Thyroid gland (tissue), 4 donors: Measurements from ENCODE around the gene DIS3L2. TPM values are rescaled to one million over a fixed set of nuclear protein-coding genes. Genes with fewer than 3 reads are reported as not detected.
"Not testable (repeated sequence)": the region's sequence is repeated elsewhere in the genome, so short reads cannot be mapped to it uniquely, and the experiment has no call there.

Experiments
- DNase-seq, 2 donors: peaks; one replicate each; pipeline ENCODE4 v3.0.0-alpha.2; 2019
- H3K27ac ChIP-seq, 3 donors: fragments of 200-600 bp; sonication (generic); 1 replicate in 2 of 3; 2 replicates in 1 of 3; pipeline ENCODE4 v1.5.1; 2016 to 2019; ENCODE audit warnings: mild to moderate bottlenecking in 1 of 3, moderate library complexity in 1 of 3
- H3K27me3 ChIP-seq: fragments of 200-600 bp; sonication (generic); one replicate; pipeline ENCODE4 v1.5.1; 2019
- H3K36me3 ChIP-seq, 2 donors: fragments of 200-600 bp; sonication (generic); one replicate each; pipeline ENCODE4 v1.5.1; 2016 to 2019
- H3K4me1 ChIP-seq, 2 donors: fragments of 200-600 bp; sonication (generic); one replicate each; pipeline ENCODE4 v1.5.1; 2017 to 2019
- H3K4me3 ChIP-seq, 3 donors: fragments of 200-600 bp; sonication (generic); replicated peaks in 1 of 3; 1 replicate in 2 of 3; 2 replicates in 1 of 3; pipeline ENCODE4 v1.5.1; 2016; ENCODE audit warnings: mild to moderate bottlenecking in 1 of 3
- H3K9me3 ChIP-seq: fragments of 200-600 bp; sonication (generic); one replicate; pipeline ENCODE4 v1.5.1; 2017
- CTCF ChIP-seq, 6 experiments: fragments of 200-600 bp in 3 of 6; fragments of 450-650 bp in 3 of 6; sonication (generic) in 3 of 6; IDR thresholded peaks; one replicate each; pipeline ENCODE4 v1.5.1; 2016 to 2019; ENCODE audit warnings: antibody characterized with exemption in 6 of 6, mild to moderate bottlenecking in 2 of 6, inconsistent platforms in 1 of 6, moderate library complexity in 1 of 6
- POLR2A ChIP-seq, 2 donors: fragments of 450-650 bp; IDR thresholded peaks; one replicate each; pipeline ENCODE4 v1.6.1; 2017; ENCODE audit warnings: antibody characterized with exemption in 2 of 2, mild to moderate bottlenecking in 2 of 2, moderate library complexity in 1 of 2
- WGBS, 2 donors: methylation state at CpG; one replicate each; pipeline ENCODE4 v1.1.5; 2017; 5-methylcytosine and 5-hydroxymethylcytosine counted together
- intact Hi-C: fragments of 100-400 bp; cut with DNase I; formaldehyde crosslinking; loops from one replicate; pipeline ENCODE4 v1.15.1; 2023
- total RNA-seq, 4 donors: library from RNA; depleted of rRNA; stranded (reverse); fragments of >200 nt; gene quantifications; one replicate each; pipeline ENCODE4 v1.2.3, GENCODE V29; 2016

The DIS3L2 gene
- total RNA-seq, 4 donors from 2014 or later, result 42.2 to 68.7 (median 50.3) TPM

GRCh38 chr2:232363784-232364615, 402.5 kb downstream of the DIS3L2 start:
- Histone ChIP-seq H3K9me3 (no peaks in the 10 kb centered on the region), H3K27ac (no peak overlapping the region), H3K27me3 (no peaks in the 10 kb centered on the region), H3K4me1 (no peaks in the 10 kb centered on the region), H3K4me3 (no peak overlapping the region), H3K36me3 (no peaks in the 10 kb centered on the region)
- DNase-seq, result peak; percentile 36 to 38
- 61 to 65% methylated on average over 14 of the region's 14 CpGs for WGBS, 2 donors
- no peak for TF ChIP-seq CTCF (IDR thresholded peaks at IDR 0.05)
- TF ChIP-seq POLR2A (IDR thresholded peaks at IDR 0.05), result no peak
- intact Hi-C loops, result no loop called here

DNA sequence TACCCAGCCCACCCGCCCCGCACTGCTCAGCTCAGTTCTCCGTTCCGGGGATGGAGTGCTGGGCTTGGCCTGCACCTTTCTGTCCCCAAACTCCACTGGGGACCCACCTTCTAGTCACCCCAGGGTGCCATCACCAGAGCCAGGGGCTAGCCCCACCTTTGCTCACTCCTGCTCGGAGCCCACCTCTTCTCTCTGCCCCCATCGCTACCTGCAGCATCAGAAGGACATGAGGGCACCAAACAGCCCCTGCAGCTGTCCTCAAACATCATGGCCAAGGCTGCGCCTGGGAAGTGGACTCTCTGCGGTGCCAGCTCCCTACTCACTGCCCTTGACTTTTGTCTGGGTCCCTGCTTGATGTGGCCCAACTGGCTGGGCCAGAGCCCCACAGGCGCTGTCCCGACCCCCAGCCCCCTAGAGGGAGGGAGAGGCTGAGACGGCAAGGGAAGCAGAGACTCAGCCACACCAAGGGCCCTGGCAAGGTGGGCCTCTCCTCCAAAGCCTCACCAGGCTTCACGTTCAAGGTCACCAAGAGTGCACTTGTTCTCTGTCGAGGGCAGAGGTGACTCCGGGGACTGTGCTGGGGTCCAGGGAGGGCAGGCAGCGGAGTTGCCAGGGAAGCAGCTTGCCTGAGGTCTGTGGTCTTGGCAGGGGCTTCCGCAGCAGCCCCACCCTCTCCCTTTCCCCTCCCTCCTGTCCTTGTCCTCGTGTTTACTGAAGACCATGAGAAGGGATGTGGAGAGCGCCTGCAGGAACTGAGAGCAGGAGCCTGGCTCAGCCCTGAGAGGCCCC, 403.5 kb downstream of the DIS3L2 start:
- DNase-seq, H3K4me3 ChIP-seq, H3K9me3 ChIP-seq, H3K4me1 ChIP-seq, H3K36me3 ChIP-seq, H3K27ac ChIP-seq, intact Hi-C loops, H3K27me3 ChIP-seq: not testable (repeated sequence)
- WGBS, 2 donors, result 79 to 84% methylated on average over 8 to 12 of the region's 18 CpGs

DNA sequence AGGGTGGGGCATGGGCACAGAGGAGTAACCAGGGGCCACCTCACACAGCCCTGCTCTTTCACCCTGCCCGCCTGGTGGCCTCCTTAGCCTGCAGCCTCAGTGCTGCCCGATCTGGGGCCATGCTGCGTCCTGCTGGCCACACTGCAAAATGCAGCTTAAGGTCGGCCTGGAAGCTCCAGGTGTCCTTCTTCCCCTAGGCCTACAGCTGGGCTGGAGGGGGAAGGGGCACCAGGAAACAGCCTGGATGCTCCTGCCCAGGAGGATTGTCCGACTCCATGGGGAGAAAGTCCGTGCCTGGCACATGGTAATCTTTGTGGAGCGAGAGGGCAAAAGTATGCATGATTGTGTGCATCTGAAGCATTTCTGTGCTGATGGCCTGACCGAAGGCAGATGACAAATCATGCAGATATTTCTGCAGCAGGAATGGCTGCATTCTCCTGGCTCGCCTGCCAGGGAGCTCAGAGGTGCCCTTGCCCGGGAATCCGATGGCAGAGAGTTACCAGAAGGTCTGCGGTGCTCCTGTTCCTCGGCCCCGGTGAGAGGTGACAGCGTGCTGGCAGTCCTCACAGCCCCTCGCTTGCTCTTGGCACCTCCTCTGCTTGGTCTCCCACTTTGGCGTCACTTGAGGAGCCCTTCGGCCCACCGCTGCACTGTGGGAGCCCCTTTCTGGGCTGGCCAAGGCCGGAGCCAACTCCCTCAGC, 404.3 kb downstream of the DIS3L2 start:
- Histone ChIP-seq H3K9me3 (no peaks in the 10 kb centered on the region), H3K27me3 (no peaks in the 10 kb centered on the region), H3K36me3 (no peaks in the 10 kb centered on the region), H3K4me1 (no peaks in the 10 kb centered on the region), H3K4me3 (no peak overlapping the region), H3K27ac (no peak overlapping the region)
- DNase-seq, result no peak
- no peak for TF ChIP-seq POLR2A (IDR thresholded peaks at IDR 0.05)
- peak in 3 of 6 experiments; percentile 6 to 13 (median 11) for TF ChIP-seq CTCF (IDR thresholded peaks at IDR 0.05)
- 82 to 83% methylated on average over 3 to 16 of the region's 20 CpGs for WGBS, 2 donors
- intact Hi-C loops, result no loop called here

- H3K4me1 ChIP-seq, H3K27me3 ChIP-seq, intact Hi-C loops, H3K27ac ChIP-seq, H3K36me3 ChIP-seq, H3K4me3 ChIP-seq, H3K9me3 ChIP-seq, DNase-seq: not testable (repeated sequence)
- 80 to 95% methylated on average over 1 to 9 of the region's 23 CpGs for WGBS, 2 donors
Observed at GRCh38 chr2:232366461-232366860, 404.9 kb downstream of the DIS3L2 start.

DNA sequence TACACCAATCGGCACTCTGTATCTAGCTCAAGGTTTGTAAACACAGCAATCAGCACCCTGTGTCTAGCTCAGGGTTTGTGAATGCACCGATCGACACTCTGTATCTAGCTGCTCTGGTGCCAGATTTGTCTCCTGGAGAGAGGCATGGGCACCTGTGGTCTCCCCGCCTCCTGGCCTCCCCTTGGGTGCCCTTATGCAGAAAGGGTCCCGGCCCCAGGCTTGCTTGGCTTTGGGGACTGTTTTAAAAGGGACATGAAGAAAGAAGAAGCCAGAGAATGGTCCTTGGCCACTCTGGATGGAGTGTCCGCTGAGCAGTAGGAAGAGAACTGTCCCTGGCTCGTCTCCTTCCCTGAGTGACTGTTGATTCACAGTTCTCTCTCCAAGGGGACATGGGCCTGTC, 405.5 kb downstream of the DIS3L2 start:
- TF ChIP-seq POLR2A (IDR thresholded peaks at IDR 0.05), result no peak
- TF ChIP-seq CTCF (IDR thresholded peaks at IDR 0.05), result no peak
- Histone ChIP-seq H3K4me1 (no peaks in the 10 kb centered on the region), H3K4me3 (no peak overlapping the region), H3K27me3 (no peaks in the 10 kb centered on the region), H3K9me3 (no peaks in the 10 kb centered on the region), H3K27ac (no peak overlapping the region), H3K36me3 (no peaks in the 10 kb centered on the region)
- 79% methylated on average over 5 to 7 of the region's 7 CpGs for WGBS, 2 donors
- intact Hi-C loops, result no loop called here
- DNase-seq, result no peak
